SKM-1 (cell line): ENCODE measurements around the gene ETS2.
A peak's percentile ranks its signal among the peaks of the same experiment; 100 is the strongest.

Source experiments
- DNase-seq: peaks from one replicate; lab custom pipeline; 2025; ENCODE audit not compliant: unreplicated experiment; lab: John Stamatoyannopoulos, UW

The ETS2 gene

GRCh38 chr21:38800924-38801744 is 4.6 kb upstream of the ETS2 start:
- no peak for DNase-seq

GRCh38 chr21:38802050-38803026 is 3.4 kb upstream of the ETS2 start:
- DNase-seq = no peak

GRCh38 chr21:38803075-38803660 is 2.6 kb upstream of the ETS2 start:
- no peak for DNase-seq

- no peak for DNase-seq
Observed at GRCh38 chr21:38804030-38804788, 1.5 kb upstream of the ETS2 start.

- DNase-seq = no peak
Observed at GRCh38 chr21:38804789-38805327, 871 bp upstream of the ETS2 start.

- no peak for DNase-seq
Observed at GRCh38 chr21:38806153-38806941, 618 bp downstream of the ETS2 start.

GRCh38 chr21:38806942-38807284 is 1.2 kb downstream of the ETS2 start:
- no peak for DNase-seq

- no peak for DNase-seq
Observed at GRCh38 chr21:38807441-38807871, 1.7 kb downstream of the ETS2 start.

- DNase-seq = no peak
Observed at GRCh38 chr21:38807986-38808385, 2.3 kb downstream of the ETS2 start.

- peak; percentile 31 for DNase-seq
Observed at GRCh38 chr21:38809198-38809878, 3.6 kb downstream of the ETS2 start.

- DNase-seq = no peak
Observed at GRCh38 chr21:38810034-38810825, 4.5 kb downstream of the ETS2 start.

- no peak for DNase-seq
Observed at GRCh38 chr21:38810826-38811164, 5.1 kb downstream of the ETS2 start.

- no peak for DNase-seq
Observed at GRCh38 chr21:38811257-38811656, 5.5 kb downstream of the ETS2 start.

- no peak for DNase-seq
Observed at GRCh38 chr21:38813143-38813542, 7.4 kb downstream of the ETS2 start.

GRCh38 chr21:38813547-38813946 is 7.8 kb downstream of the ETS2 start:
- DNase-seq = no peak

GRCh38 chr21:38814126-38815059 is 8.7 kb downstream of the ETS2 start:
- DNase-seq = no peak

GRCh38 chr21:38815060-38815405 is 9.3 kb downstream of the ETS2 start:
- no peak for DNase-seq
